ENCODE measurements around the gene TGFB1. TPM values are rescaled to one million over a fixed set of nuclear protein-coding genes. Genes with fewer than 3 reads are reported as not detected.
A peak's percentile ranks its signal among the peaks of the same experiment; 100 is the strongest.

TGFB1 gene
- total and polyA plus RNA-seq, 2 of the 13 experiments (the other 11 are each of a cell fraction or from before 2014, with no cell fraction given) = 4.1 to 5.4 TPM

GRCh38 chr19:41352609-41353465 lies 885 bp downstream of the TGFB1 start (continued):
- TF ChIP-seq MAZ (IDR thresholded peaks at IDR 0.05; ENCODE audit: borderline replicate concordance, low read depth, low read length) (peak; percentile 47; the same call in 1 of the 2 replicates), MAZ (CRISPR knock-in tag; IDR thresholded peaks at IDR 0.05; ENCODE audit: low read depth) (no peak), NCOA2 (CRISPR knock-in tag; IDR thresholded peaks at IDR 0.05) (no peak), UBTF (CRISPR knock-in tag; IDR thresholded peaks at IDR 0.05) (peak; percentile 84), TEF (CRISPR knock-in tag; IDR thresholded peaks at IDR 0.05) (0 out of 2 replicates have a peak, but pooled peaks have one; percentile 53), ZNF704 (CRISPR knock-in tag; IDR thresholded peaks at IDR 0.05; ENCODE audit: borderline replicate concordance) (peak; percentile 57; the same call in 1 of the 2 replicates), MLXIP (CRISPR knock-in tag; IDR thresholded peaks at IDR 0.05; ENCODE audit: borderline replicate concordance) (0 out of 2 replicates have a peak, but pooled peaks have one; percentile 47), ZNF446 (CRISPR knock-in tag; IDR thresholded peaks at IDR 0.05) (peak; percentile 28; the same call in 1 of the 2 replicates), ATF4 (CRISPR knock-in tag; IDR thresholded peaks at IDR 0.05) (no peak; a peak in 1 of 4 replicates), ZBTB7A (CRISPR knock-in tag; IDR thresholded peaks at IDR 0.05) (no peak; the same call in 1 of the 2 replicates), ZBTB2 (CRISPR knock-in tag; IDR thresholded peaks at IDR 0.05; ENCODE audit: low read depth) (no peak), KLF12 (CRISPR knock-in tag; IDR thresholded peaks at IDR 0.05; ENCODE audit: borderline replicate concordance) (0 out of 2 replicates have a peak, but pooled peaks have one; percentile 59), RFXANK (CRISPR knock-in tag; IDR thresholded peaks at IDR 0.05) (no peak), ZNF253 (CRISPR knock-in tag; IDR thresholded peaks at IDR 0.05; ENCODE audit: borderline replicate concordance) (no peak), ARID3A (IDR thresholded peaks at IDR 0.05; ENCODE audit: low read depth, low read length) (no peak)

All from HepG2 (cell line).